OCI-LY7 (cell line): Measurements from ENCODE around the gene CACNA1I.

Source experiments
- CTCF ChIP-seq: fragments of 200-600 bp; sonication (generic); conservative IDR thresholded peaks from 2 replicates; pipeline ENCODE4 v1.5.1; 2014; ENCODE audit warnings: mild to moderate bottlenecking, antibody characterized with exemption, low read length, moderate library complexity, mixed read lengths
- EZH2phosphoT487 ChIP-seq: fragments of 200-600 bp; sonication (generic); IDR thresholded peaks from 2 replicates; pipeline ENCODE4 v1.6.1; 2018; ENCODE audit warnings: low read depth, borderline replicate concordance, mild to moderate bottlenecking, mixed run types, antibody characterized with exemption, low read length, moderate library complexity, mixed read lengths

- TF ChIP-seq CTCF = no peak
- TF ChIP-seq EZH2phosphoT487 = no peak
These were observed 96.4 kb downstream of the CACNA1I start for GRCh38 chr22:39666926-39667325.
